Heart right ventricle (tissue), 16 donors: ENCODE measurements around the gene CSRP1. TPM values are rescaled to one million over a fixed set of nuclear protein-coding genes. Genes with fewer than 3 reads are reported as not detected.

Experiments
- ATAC-seq, 8 donors: fragments of 200-7000 bp; cut with Tn5 transposase; one replicate each; pipeline ENCODE4 v1.9.1; 2020; ENCODE audit warnings: mild to moderate bottlenecking in 8 of 8, moderate library complexity in 8 of 8, moderate number of reproducible peaks in 1 of 8
- DNase-seq, 2 donors: peaks; one replicate each; pipeline ENCODE4 v3.0.0-alpha.2; 2020
- H3K27ac ChIP-seq, 10 donors: fragments of 200-600 bp; sonication (generic) in 2 of 10; one replicate each; pipeline versions ENCODE4 v1.5.0 to v1.8.0; 2020 to 2022; ENCODE audit warnings: mild to moderate bottlenecking in 3 of 10
- H3K27me3 ChIP-seq, 7 donors: fragments of 200-600 bp; one replicate each; pipeline ENCODE4 v1.8.0; 2021 to 2022; ENCODE audit warnings: mild to moderate bottlenecking in 2 of 7
- H3K36me3 ChIP-seq, 9 donors: fragments of 200-600 bp; sonication (generic) in 1 of 9; one replicate each; pipeline versions ENCODE4 v1.5.0 to v1.8.0; 2020 to 2022; ENCODE audit warnings: mild to moderate bottlenecking in 2 of 9
- H3K4me1 ChIP-seq, 9 donors: fragments of 200-600 bp; sonication (generic) in 1 of 9; one replicate each; pipeline versions ENCODE4 v1.5.0 to v1.8.0; 2020 to 2022; ENCODE audit warnings: mild to moderate bottlenecking in 4 of 9
- H3K4me3 ChIP-seq, 10 donors: fragments of 200-600 bp; sonication (generic) in 2 of 10; one replicate each; pipeline versions ENCODE4 v1.5.0 to v1.8.0; 2020 to 2022; ENCODE audit warnings: mild to moderate bottlenecking in 7 of 10, moderate library complexity in 2 of 10
- H3K9me3 ChIP-seq, 11 donors: fragments of 200-600 bp in 10 of 11; sonication (generic) in 2 of 11; one replicate each; pipeline versions ENCODE4 v1.5.0 to v1.8.0; 2013 to 2022; ENCODE audit warnings: mild to moderate bottlenecking in 2 of 11, control low read depth in 1 of 11, moderate library complexity in 1 of 11
- CTCF ChIP-seq, 9 donors: fragments of 200-600 bp; sonication (generic) in 2 of 9; IDR thresholded peaks; one replicate each; pipeline versions ENCODE4 v1.5.0 to v1.8.0; 2021 to 2022; ENCODE audit warnings: antibody characterized with exemption in 9 of 9, mild to moderate bottlenecking in 5 of 9, moderate library complexity in 1 of 9
- WGBS, 2 donors: extraction: QIAGEN DNeasy Blood & Tissue Kit; methylation state at CpG; one replicate each; pipeline ENCODE4 v1.1.7; 2013; ENCODE audit warnings: inconsistent platforms in 1 of 2; 5-methylcytosine and 5-hydroxymethylcytosine counted together
- intact Hi-C, 10 donors: fragments of 100-400 bp; cut with DNase I; formaldehyde crosslinking; loops; one replicate each; pipeline versions ENCODE4 v1.11.1 to v1.14.2; 2022
- polyA plus RNA-seq, 2 donors: library from polyadenylated mRNA; stranded (reverse); fragments of 200-250 nt; gene quantifications; one replicate each; pipeline ENCODE4 v1.2.3, GENCODE V29; 2013
- total RNA-seq, 10 donors: library from RNA; stranded (reverse); fragmentation: NEBNext Ultra II Directional in 3 of 10; extraction: Animal tissue kit (Norgen Biotek cat#: 25700) in 3 of 10; gene quantifications; one replicate each; pipeline versions ENCODE4 v1.2.1 to v1.2.4, GENCODE V29; 2021 to 2023
- donor health status: Arrhythmogenic right ventricular cardiomyopathy.
- donor health status: ischemic (EF 13 %, LVEDD 7.1; RV severe dilation, severe dysfunction).
- donor health status: healthy with polysubstance abuse.
- donor health status: DM: no; HTN: yes; CAD: no.
- donor health status: DM: no; HTN: no; CAD: no.
- donor health status: ischemic (EF 25% LVEDD 6.9; RV normal size, moderate dysfunction).
- donor health status: ischemic (EF 25% LVEDD 5.7; RV mildly dilated, moderate dysfunction).
- donor health status: healthy.
- donor health status: DM: yes; HTN: yes; CAD: no.
- donor health status: Ischemic cardiomyopathy.
- donor health status: ischemic (EF 35%, LVEDD 5.7; RV mildly dilated, moderate dysfunction).
- donor health status: nonischemic (EF 11% LVEDD 7.7; RV severe dilation, severe dysfunction).
- donor health status: DM: yes; HTN: yes; CAD: no.
- donor health status: PGD.
- donor health status: ischemic (EF 29% LVEDD 5.4; RV normal size, mild dysfunction).
- donor health status: nonischemic (EF 23%, LVEDD 6.1; RV moderate dilation, normal function).

The CSRP1 gene
- total and polyA plus RNA-seq, 12 donors, result 48.1 to 104 (median 67.7) TPM

GRCh38 chr1:201507360-201507675, 395 bp upstream of the CSRP1 start:
- ATAC-seq, result peak in 1 of 8 donors; percentile 35
- no peak for DNase-seq

GRCh38 chr1:201506092-201506491, 831 bp downstream of the CSRP1 start:
- peak overlapping the region; percentile 27 to 98 (median 94) for H3K27ac ChIP-seq
- peaks cover 0 to 6% (median 0%) of the 10 kb centered on the region in 9 donors for H3K36me3 ChIP-seq
- intact Hi-C loops, result no loop called here
- no peak for TF ChIP-seq CTCF (IDR thresholded peaks at IDR 0.05)
- no peaks in the 10 kb centered on the region for H3K9me3 ChIP-seq
- ATAC-seq (no peak), DNase-seq (no peak)
- H3K27me3 ChIP-seq, result no peaks in the 10 kb centered on the region
- peaks cover 3 to 71% (median 63%) of the 10 kb centered on the region in 9 donors for H3K4me1 ChIP-seq
- peak overlapping the region; percentile 50 to 89 (median 82) for H3K4me3 ChIP-seq
- whole genome bisulfite sequencing, 2 donors, result 46 to 55% methylated on average over 3 of the region's 3 CpGs

More at GRCh38 chr1:201507360-201507675, 395 bp upstream of the CSRP1 start:
- Histone ChIP-seq H3K27me3 (no peaks in the 10 kb centered on the region), H3K4me1 (peaks cover 5 to 71% (median 66%) of the 10 kb centered on the region in 9 donors), H3K27ac (peak overlapping the region; percentile 27 to 98 (median 94)), H3K4me3 (peak overlapping the region; percentile 50 to 89 (median 82)), H3K36me3 (peaks cover 0 to 2% (median 0%) of the 10 kb centered on the region in 9 donors), H3K9me3 (no peaks in the 10 kb centered on the region)
- intact Hi-C loops, result no loop called here
- 33 to 38% methylated on average over 11 of the region's 11 CpGs for WGBS, 2 donors
- no peak for TF ChIP-seq CTCF (IDR thresholded peaks at IDR 0.05)

DNA sequence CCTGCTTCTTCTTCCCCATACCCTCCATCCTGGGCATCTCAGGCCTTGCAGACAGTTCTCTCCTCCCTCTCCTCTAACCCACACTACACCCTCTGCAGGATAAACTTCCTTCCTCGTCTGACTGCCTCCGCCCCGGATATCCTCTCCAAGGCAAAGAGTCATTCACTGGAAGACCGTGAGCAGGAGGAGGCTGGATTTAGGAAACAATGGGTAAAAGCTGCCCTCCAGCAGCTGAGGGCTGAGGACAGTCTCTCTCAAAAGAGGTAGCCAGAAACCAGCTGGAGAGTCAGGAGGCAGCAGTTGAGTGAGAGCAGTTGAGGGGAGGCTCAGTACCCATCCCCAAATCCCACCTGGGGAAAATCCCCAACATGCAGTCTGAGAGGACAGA, 1.4 kb downstream of the CSRP1 start:
- Histone ChIP-seq H3K27ac (peak overlapping the region in 9 of 10 donors; percentile 86 to 98 (median 94)), H3K4me1 (peaks cover 3 to 71% (median 68%) of the 10 kb centered on the region in 9 donors), H3K36me3 (peaks cover 0 to 6% (median 0%) of the 10 kb centered on the region in 9 donors), H3K27me3 (no peaks in the 10 kb centered on the region), H3K9me3 (no peaks in the 10 kb centered on the region), H3K4me3 (peak overlapping the region in 8 of 10 donors; percentile 75 to 89 (median 83))
- WGBS, 2 donors, result 27 to 43% methylated on average over 4 of the region's 4 CpGs
- peak in 1 of 9 donors; percentile 16 for TF ChIP-seq CTCF (IDR thresholded peaks at IDR 0.05)
- DNase-seq (peak in 1 of 2 donors; percentile 57), ATAC-seq (peak in 6 of 8 donors; percentile 18 to 53 (median 36))
- intact Hi-C loops, result no loop called here

- Histone ChIP-seq H3K27me3 (no peaks in the 10 kb centered on the region), H3K9me3 (no peaks in the 10 kb centered on the region), H3K4me3 (peak overlapping the region in 7 of 10 donors; percentile 80 to 89 (median 83)), H3K4me1 (peaks cover 3 to 77% (median 73%) of the 10 kb centered on the region in 9 donors), H3K36me3 (peaks cover 0 to 6% (median 0%) of the 10 kb centered on the region in 9 donors), H3K27ac (peak overlapping the region in 8 of 10 donors; percentile 53 to 98 (median 94))
- ATAC-seq (no peak), DNase-seq (no peak)
- intact Hi-C loops, result no loop called here
- WGBS, 2 donors, result 88 to 91% methylated on average over 9 of the region's 9 CpGs
- no peak for TF ChIP-seq CTCF (IDR thresholded peaks at IDR 0.05)
Measured at GRCh38 chr1:201504799-201505502, 2.0 kb downstream of the CSRP1 start.
